GM12878 (cell line): ENCODE results near the gene STARD10. TPM values are rescaled to one million over a fixed set of nuclear protein-coding genes. Genes with fewer than 3 reads are reported as not detected.

Source experiments
- ATAC-seq: fragments of 200-7000 bp; cut with Tn5 transposase; 3 replicates; pipeline ENCODE4 v1.9.1; 2020; ENCODE audit warnings: mild to moderate bottlenecking, moderate library complexity
- BruUV-seq: library from RNA; stranded (reverse); fragments of 400-500 nt; replicated peaks from 2 replicates; lab custom pipeline; 2021; lab: Mats Ljungman, UMichigan
- CTCF ChIA-PET: fragments of 300-600 bp; sonication (Branson Sonifier 250); formaldehyde crosslinking; extraction: SDS; loops from one replicate; lab custom pipeline; 2021; ENCODE audit warnings: inconsistent platforms; lab: Yijun Ruan, JAX
- POLR2A ChIA-PET: fragments of 350-600 bp; formaldehyde crosslinking; extraction: SDS; loops from one replicate; lab custom pipeline; 2021; ENCODE audit warnings: inconsistent platforms; lab: Charles Lee
- RAD21 ChIA-PET: fragments of 300-600 bp; sonication (Branson Sonifier 250); formaldehyde crosslinking; loops from one replicate; lab custom pipeline; 2023; ENCODE audit warnings: antibody characterized with exemption; ENCODE audit not compliant: unreplicated experiment; lab: Charles Lee
- SMC1A ChIA-PET: fragments of 300-600 bp; sonication (Branson Sonifier 250); formaldehyde crosslinking; loops from one replicate; lab custom pipeline; 2023; ENCODE audit not compliant: unreplicated experiment, uncharacterized antibody; lab: Charles Lee
- DNase-seq: peaks from one replicate; pipeline ENCODE4 v3.0.0-alpha.2; 2011; ENCODE audit warnings: low read depth, low spot score
- FAIRE-seq: peaks from 3 replicates; lab custom pipeline; 2011; peaks lifted over from hg19 to GRCh38; lab: Jason Lieb, UNC
- H2AFZ ChIP-seq: 2 replicates; pipeline ENCODE4 v1.6.0; 2011; ENCODE audit warnings: low read depth, low read length, control low read depth; ENCODE audit not compliant: control insufficient read depth
- H3K27ac ChIP-seq: 2 replicates; pipeline ENCODE4 v1.5.1; 2011; ENCODE audit warnings: control low read depth; ENCODE audit not compliant: control insufficient read depth, insufficient read depth
- H3K27me3 ChIP-seq, 2 experiments: replicated peaks in 1 of 2; 2 replicates each; pipeline versions ENCODE4 v1.6.0 to v1.6.1; 2011; ENCODE audit warnings: low read length in 1 of 2; ENCODE audit not compliant: control insufficient read depth in 2 of 2, insufficient read depth in 2 of 2
- H3K36me3 ChIP-seq, 2 experiments: 2 replicates each; pipeline ENCODE4 v1.5.1; 2011; ENCODE audit warnings: low read length in 1 of 2; ENCODE audit not compliant: control insufficient read depth in 2 of 2, insufficient read depth in 2 of 2
- H3K4me1 ChIP-seq: 2 replicates; pipeline ENCODE4 v1.6.1; 2011; ENCODE audit warnings: mild to moderate bottlenecking, low read length, moderate library complexity, mixed read lengths; ENCODE audit not compliant: control insufficient read depth, insufficient read depth
- H3K4me2 ChIP-seq: 2 replicates; pipeline ENCODE4 v1.6.0; 2011; ENCODE audit warnings: control low read depth; ENCODE audit not compliant: control insufficient read depth, insufficient read depth
- H3K4me3 ChIP-seq: fragments of 200-600 bp; sonication (generic); 2 replicates; pipeline ENCODE4 v1.5.1; 2016
- H3K79me2 ChIP-seq: 2 replicates; pipeline ENCODE4 v1.6.0; 2011; ENCODE audit warnings: low read length; ENCODE audit not compliant: control insufficient read depth, insufficient read depth
- H3K9ac ChIP-seq: 2 replicates; pipeline ENCODE4 v1.8.0; 2011; ENCODE audit warnings: low read length, control low read depth, mixed read lengths; ENCODE audit not compliant: control insufficient read depth, insufficient read depth
- H3K9me3 ChIP-seq: replicated peaks from 3 replicates; pipeline ENCODE4 v1.5.1; 2011; ENCODE audit warnings: mild to moderate bottlenecking, low read length; ENCODE audit not compliant: control insufficient read depth, insufficient read depth
- H4K20me1 ChIP-seq: 2 replicates; pipeline ENCODE4 v1.6.0; 2011; ENCODE audit not compliant: control insufficient read depth, insufficient read depth
- USF2 ChIP-seq: IDR thresholded peaks from 2 replicates; pipeline ENCODE4 v1.6.1; 2011; ENCODE audit warnings: low read depth, low read length, improper control_type of control experiment, borderline replicate concordance
- ZNF207 ChIP-seq: fragments of 450-650 bp; IDR thresholded peaks from 2 replicates; pipeline ENCODE4 v1.6.1; 2014; ENCODE audit warnings: antibody characterized with exemption, mild to moderate bottlenecking, borderline replicate concordance
- WGBS: methylation state at CpG from one replicate; pipeline ENCODE4 v1.1.6; 2016; ENCODE audit warnings: low lambda C conversion rate; ENCODE audit not compliant: insufficient replicate concordance, insufficient coverage; ENCODE audit errors: missing lambda C conversion rate; 5-methylcytosine and 5-hydroxymethylcytosine counted together
- in situ Hi-C: fragments of 300-500 bp; cut with MboI; formaldehyde crosslinking; loops from 9 replicates; pipeline ENCODE4 v1.14.3; 2018; ENCODE audit warnings: mixed read lengths
- intact Hi-C: fragments of 100-400 bp; cut with micrococcal nuclease; formaldehyde crosslinking; loops from one replicate; pipeline ENCODE4 v1.14.2; 2022; ENCODE audit not compliant: unreplicated experiment
- polyA plus RNA-seq, 11 experiments: library from polyadenylated mRNA; depleted of rRNA in 4 of 11; unstranded in 6 of 11; stranded (reverse) in 5 of 11; fragments of >200 nt; fragmentation: Nextera tagmentation in 4 of 11; fragmentation: Illumina TruSeq in 1 of 11; extraction: Ambion mirVana in 4 of 11; extraction: Trizol in 1 of 11; gene quantifications; 1 replicate in 1 of 11; 2 replicates in 10 of 11; pipeline versions ENCODE4 v1.2.1 to v1.2.3, GENCODE V29; 2011 to 2016; ENCODE audit warnings: inconsistent platforms in 2 of 11, missing spikeins in 2 of 11, low read depth in 1 of 11
- total RNA-seq, 4 experiments: library from RNA; depleted of rRNA in 3 of 4; stranded (reverse); fragments of >200 nt in 3 of 4; fragmentation: Illumina TruSeq in 1 of 4; extraction: Trizol in 1 of 4; gene quantifications; 2 replicates each; pipeline versions ENCODE4 v1.2.1 to v1.2.3, GENCODE V29; 2013 to 2021
- TF ChIP-seq, protein P1 (sequence below): fragments of 450-650 bp; IDR thresholded peaks from 2 replicates; pipeline ENCODE4 v1.6.1; 2017; ENCODE audit warnings: low read depth, mild to moderate bottlenecking, moderate library complexity
- TF ChIP-seq, protein P2 (sequence below): fragments of 450-650 bp; IDR thresholded peaks from 2 replicates; pipeline ENCODE4 v1.6.1; 2017; ENCODE audit warnings: antibody characterized with exemption, mild to moderate bottlenecking, moderate library complexity

Gene STARD10
- total and polyA plus RNA-seq, 10 of the 15 experiments (the other 5 are each of a cell fraction or from before 2014, with no cell fraction given), result 0.15 to 43.2 (median 23.1) TPM

- in situ Hi-C loops, result loop anchor here (10.0 kb wide), 1 partner anchor 75 kb away; no protein-coding TSS in a partner anchor
- Histone ChIP-seq H3K27ac (no peak overlapping the region), H3K79me2 (no peaks in the 10 kb centered on the region), H3K4me3 (no peak overlapping the region), H3K9ac (no peak overlapping the region), H2AFZ (no peak overlapping the region), H3K27me3 (no peaks in the 10 kb centered on the region), H3K36me3 (no peaks in the 10 kb centered on the region), H3K4me2 (no peak overlapping the region), H3K4me1 (no peaks in the 10 kb centered on the region), H4K20me1 (no peaks in the 10 kb centered on the region)
- intact Hi-C loops, result no loop called here
- ATAC-seq (no peak), DNase-seq (no peak), FAIRE-seq (no peak)
- WGBS, result 62% methylated on average over 3 of the region's 4 CpGs
- ChIA-PET POLR2A (no interaction called here), SMC1A (no interaction called here), RAD21 (interaction anchor here (1.2 kb wide), 1 partner anchor 443 kb away, joined by 3 read pairs; no protein-coding TSS in a partner anchor)
- no TSS peak for BruUV-seq
- TF ChIP-seq, protein P1, sequence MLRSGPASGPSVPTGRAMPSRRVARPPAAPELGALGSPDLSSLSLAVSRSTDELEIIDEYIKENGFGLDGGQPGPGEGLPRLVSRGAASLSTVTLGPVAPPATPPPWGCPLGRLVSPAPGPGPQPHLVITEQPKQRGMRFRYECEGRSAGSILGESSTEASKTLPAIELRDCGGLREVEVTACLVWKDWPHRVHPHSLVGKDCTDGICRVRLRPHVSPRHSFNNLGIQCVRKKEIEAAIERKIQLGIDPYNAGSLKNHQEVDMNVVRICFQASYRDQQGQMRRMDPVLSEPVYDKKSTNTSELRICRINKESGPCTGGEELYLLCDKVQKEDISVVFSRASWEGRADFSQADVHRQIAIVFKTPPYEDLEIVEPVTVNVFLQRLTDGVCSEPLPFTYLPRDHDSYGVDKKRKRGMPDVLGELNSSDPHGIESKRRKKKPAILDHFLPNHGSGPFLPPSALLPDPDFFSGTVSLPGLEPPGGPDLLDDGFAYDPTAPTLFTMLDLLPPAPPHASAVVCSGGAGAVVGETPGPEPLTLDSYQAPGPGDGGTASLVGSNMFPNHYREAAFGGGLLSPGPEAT, result no peak
- no peak for TF ChIP-seq ZNF207
- TF ChIP-seq, protein P2, sequence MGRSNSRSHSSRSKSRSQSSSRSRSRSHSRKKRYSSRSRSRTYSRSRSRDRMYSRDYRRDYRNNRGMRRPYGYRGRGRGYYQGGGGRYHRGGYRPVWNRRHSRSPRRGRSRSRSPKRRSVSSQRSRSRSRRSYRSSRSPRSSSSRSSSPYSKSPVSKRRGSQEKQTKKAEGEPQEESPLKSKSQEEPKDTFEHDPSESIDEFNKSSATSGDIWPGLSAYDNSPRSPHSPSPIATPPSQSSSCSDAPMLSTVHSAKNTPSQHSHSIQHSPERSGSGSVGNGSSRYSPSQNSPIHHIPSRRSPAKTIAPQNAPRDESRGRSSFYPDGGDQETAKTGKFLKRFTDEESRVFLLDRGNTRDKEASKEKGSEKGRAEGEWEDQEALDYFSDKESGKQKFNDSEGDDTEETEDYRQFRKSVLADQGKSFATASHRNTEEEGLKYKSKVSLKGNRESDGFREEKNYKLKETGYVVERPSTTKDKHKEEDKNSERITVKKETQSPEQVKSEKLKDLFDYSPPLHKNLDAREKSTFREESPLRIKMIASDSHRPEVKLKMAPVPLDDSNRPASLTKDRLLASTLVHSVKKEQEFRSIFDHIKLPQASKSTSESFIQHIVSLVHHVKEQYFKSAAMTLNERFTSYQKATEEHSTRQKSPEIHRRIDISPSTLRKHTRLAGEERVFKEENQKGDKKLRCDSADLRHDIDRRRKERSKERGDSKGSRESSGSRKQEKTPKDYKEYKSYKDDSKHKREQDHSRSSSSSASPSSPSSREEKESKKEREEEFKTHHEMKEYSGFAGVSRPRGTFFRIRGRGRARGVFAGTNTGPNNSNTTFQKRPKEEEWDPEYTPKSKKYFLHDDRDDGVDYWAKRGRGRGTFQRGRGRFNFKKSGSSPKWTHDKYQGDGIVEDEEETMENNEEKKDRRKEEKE, result no peak
- TF ChIP-seq USF2, result no peak
- TF ChIP-seq, all 136 proteins: peak for 0
- CTCF ChIA-PET, result interaction anchor here (1.4 kb wide), 1 partner anchor 77 kb away, joined by 3 read pairs; no protein-coding TSS in a partner anchor
- no peaks in the 10 kb centered on the region for H3K9me3 ChIP-seq
Observed at GRCh38 chr11:72799441-72799840, 5.6 kb upstream of the STARD10 start.
